H4 (cell line): ENCODE measurements around the gene ZNF555. TPM values are rescaled to one million over a fixed set of nuclear protein-coding genes. Genes with fewer than 3 reads are reported as not detected.

Source experiments
- DNase-seq: peaks from one replicate; pipeline ENCODE4 v3.0.0-alpha.2; 2015; ENCODE audit warnings: low spot score
- total RNA-seq: library from RNA; depleted of rRNA; stranded (reverse); fragments of >200 nt; shearing (Covaris generic); gene quantifications from 2 replicates; pipeline ENCODE4 v1.2.3, GENCODE V29; 2014

The ZNF555 gene
- total RNA-seq, 1 experiment from 2014 or later, result 4.8 TPM

GRCh38 chr19:2824129-2824528, 17.1 kb upstream of the ZNF555 start:
- no peak for DNase-seq

GRCh38 chr19:2827022-2827421, 14.3 kb upstream of the ZNF555 start:
- DNase-seq, result no peak

GRCh38 chr19:2827840-2828489, 13.3 kb upstream of the ZNF555 start:
- DNase-seq, result no peak

- no peak for DNase-seq
These were observed 6.9 kb upstream of the ZNF555 start for GRCh38 chr19:2834294-2834871.

GRCh38 chr19:2837430-2837829, 3.8 kb upstream of the ZNF555 start:
- DNase-seq, result no peak

- DNase-seq, result no peak
These were observed 740 bp downstream of the ZNF555 start for GRCh38 chr19:2841855-2842574.

GRCh38 chr19:2845107-2845506, 3.8 kb downstream of the ZNF555 start:
- no peak for DNase-seq

GRCh38 chr19:2846180-2846894, 5.1 kb downstream of the ZNF555 start:
- no peak for DNase-seq

- no peak for DNase-seq
These were observed 6.2 kb downstream of the ZNF555 start for GRCh38 chr19:2847507-2847906.

- no peak for DNase-seq
These were observed 7.3 kb downstream of the ZNF555 start for GRCh38 chr19:2848616-2849015.

GRCh38 chr19:2850256-2850925, 9.1 kb downstream of the ZNF555 start:
- DNase-seq, result no peak

GRCh38 chr19:2852598-2852997, 11.3 kb downstream of the ZNF555 start:
- DNase-seq, result no peak

- DNase-seq, result no peak
These were observed 11.8 kb downstream of the ZNF555 start for GRCh38 chr19:2853015-2853606.

GRCh38 chr19:2854849-2855248, 13.6 kb downstream of the ZNF555 start:
- no peak for DNase-seq

GRCh38 chr19:2856457-2857050, 15.3 kb downstream of the ZNF555 start:
- no peak for DNase-seq

- DNase-seq, result no peak
These were observed 17.6 kb downstream of the ZNF555 start for GRCh38 chr19:2858864-2859263.

- no peak for DNase-seq
These were observed 22.5 kb downstream of the ZNF555 start for GRCh38 chr19:2863816-2864215.

GRCh38 chr19:2865334-2866100, 24.2 kb downstream of the ZNF555 start:
- DNase-seq, result no peak

- no peak for DNase-seq
These were observed 25.3 kb downstream of the ZNF555 start for GRCh38 chr19:2866495-2867024.
